NCI-H526 treated with DMSO at 0.1 percent for 48 hours (cell line): ENCODE results near the gene C11orf21.
"Not testable (repeated sequence)": the region's sequence is repeated elsewhere in the genome, so short reads cannot be mapped to it uniquely, and the experiment has no call there.

Experiments
- DNase-seq: peaks from one replicate; lab custom pipeline; 2025; lab: John Stamatoyannopoulos, UW

The C11orf21 gene

DNA sequence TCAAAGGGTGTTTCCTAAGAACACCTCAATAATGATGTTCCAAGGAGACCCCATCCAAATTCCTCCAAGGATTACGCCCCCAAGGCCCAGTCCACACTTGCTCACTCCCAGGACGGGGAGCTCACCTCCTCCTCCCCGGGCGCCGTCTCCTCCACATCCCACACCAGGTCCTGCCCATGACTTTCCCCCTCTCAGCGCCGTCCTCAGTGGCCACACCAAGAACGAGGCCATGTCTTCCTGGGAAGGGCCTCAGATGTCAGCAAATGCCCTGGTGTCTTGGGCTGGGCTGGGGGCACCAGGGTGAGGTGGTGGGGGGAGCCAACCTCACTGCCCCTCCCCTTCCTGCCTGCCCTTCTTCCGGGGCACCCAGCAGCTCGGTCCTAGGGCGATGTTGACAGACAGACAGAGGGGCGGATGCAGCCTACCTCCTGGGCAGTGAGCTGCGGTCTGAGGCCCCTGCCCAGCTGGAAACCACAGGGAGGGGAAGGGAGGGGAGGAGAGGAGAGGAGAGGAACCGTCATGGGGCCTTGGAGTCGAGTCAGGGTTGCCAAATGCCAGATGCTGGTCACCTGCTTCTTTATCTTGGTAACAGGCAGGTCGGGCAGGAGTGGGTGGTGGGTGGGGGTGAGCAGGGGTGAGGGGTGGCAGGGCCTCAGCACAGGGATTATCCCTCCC lies at the start of gene C11orf21, which contains the start of gene TSPAN32:
C11orf21 (minus strand) TSS at position 288 of the 675 bp plus-strand sequence; CDS start at position 178, 110 bp downstream.
TSPAN32 (plus strand) TSS at position 383 of the 675 bp plus-strand sequence; CDS start at position 520, 137 bp downstream.
- no peak for DNase-seq

DNA sequence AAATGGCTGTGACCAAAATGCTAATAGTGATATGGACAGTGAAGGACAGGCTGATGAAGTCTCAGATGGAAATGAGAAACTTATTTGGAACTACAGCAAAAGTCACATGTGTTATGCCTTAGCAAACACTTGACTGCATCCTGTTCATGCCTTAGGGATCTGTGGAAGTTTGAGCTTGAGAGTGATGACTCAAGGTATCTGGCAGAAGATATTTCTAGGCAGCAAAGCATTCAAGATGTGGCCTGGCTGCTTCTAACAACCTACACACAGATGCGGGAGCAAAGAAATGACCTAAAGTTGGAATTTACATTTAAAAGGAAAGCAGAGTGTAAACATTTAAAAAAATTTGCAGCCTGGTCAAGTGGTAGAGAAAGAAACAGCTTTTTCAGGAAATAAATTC lies 47.3 kb upstream of the C11orf21 start:
- DNase-seq: no peak

DNA sequence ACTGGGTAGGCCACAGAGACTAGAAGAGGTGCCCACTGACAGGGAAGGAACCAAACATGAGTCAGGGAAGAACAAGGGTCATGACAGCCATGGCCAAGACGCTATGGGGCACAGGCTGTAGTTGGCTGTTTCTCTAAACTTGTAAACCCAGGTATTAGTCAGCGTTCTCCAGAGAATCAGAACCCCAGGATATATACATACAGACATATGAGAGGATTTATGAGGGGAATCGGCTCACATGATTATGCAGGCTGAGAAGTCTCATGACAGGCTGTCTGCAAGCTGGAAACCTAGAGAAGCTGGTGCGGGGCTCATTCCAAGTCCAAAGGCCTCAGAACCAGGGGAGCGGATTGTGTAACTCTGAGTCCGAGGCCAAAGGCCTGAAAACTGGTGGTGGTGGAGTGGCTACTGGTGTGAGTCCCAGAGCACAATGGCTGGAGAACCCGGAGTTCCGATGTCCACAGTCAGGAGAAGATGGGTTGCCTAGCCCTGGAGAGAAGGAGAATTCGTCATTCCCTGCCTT lies 45.7 kb upstream of the C11orf21 start:
- no peak for DNase-seq

DNA sequence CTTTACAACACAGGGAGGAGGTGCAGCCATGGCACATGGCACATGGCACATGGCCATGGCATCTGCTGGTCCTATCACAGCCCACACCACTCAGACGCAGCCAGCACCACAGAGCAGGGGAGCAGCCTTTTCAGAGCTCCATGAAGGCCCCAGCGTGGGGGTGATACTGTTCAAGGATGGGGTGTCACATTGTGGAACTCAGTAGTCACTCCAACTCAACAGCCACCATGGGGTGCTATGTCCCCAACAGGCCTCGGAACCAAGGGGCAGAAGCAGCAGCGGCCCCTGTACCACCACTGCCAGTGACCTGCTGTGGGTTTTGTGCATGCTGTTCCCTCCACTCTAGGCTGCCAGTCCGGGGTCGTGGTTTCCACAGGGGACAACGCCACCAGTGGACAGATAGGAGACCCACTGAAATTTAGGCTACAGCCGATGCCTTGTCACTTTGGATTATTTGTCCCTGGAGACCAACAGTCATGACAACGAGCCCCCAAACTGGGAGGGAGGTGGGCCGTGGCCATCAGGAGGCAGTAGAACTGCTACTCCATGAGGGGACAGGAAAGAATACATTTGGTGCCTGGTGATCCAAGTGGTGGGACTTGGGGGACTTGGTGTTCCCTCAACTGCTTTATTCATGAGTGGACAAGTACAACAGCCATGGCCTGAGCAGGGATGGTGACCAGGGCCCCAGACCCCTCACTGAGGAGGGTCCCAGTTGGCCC lies 45.0 kb upstream of the C11orf21 start:
- no peak for DNase-seq

DNA sequence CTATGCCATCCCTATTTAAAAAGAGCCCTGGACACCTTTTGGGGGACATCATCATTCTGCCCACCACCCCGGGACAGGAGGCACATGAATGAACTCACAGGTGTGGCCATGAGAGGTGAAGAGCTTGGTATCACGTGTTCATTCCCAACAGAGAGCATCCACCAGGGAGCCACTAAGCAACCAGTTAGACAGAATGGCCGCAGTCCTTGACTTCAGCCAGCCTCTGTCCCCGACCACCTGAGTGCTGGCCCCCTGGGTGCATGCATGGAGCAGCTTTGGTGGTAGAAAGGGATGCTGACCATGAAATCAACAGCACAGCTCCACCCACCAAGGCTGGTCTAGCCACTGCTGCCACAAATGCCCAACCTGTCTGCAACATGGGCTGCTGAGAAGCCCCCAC lies 44.3 kb upstream of the C11orf21 start:
- DNase-seq: no peak

DNA sequence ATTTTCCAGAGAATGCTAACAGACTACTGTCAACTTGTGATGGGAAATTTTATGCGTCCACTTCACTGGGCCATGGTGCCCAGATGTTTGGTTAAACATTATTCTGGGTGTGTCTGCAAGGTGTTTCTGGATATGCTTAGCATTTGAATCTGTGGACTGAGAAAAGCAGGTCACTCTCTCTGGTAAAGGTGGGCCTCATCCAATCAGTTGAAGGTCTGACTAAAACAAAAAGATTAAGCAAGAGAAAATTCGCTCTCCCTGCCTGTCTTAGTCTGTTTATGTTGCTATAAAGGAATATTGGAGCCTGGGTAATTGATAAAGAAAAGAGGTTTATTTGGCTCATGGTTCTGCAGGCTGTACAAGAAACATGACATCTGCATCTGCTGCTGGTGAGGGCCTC lies 43.3 kb upstream of the C11orf21 start:
- DNase-seq: no peak

DNA sequence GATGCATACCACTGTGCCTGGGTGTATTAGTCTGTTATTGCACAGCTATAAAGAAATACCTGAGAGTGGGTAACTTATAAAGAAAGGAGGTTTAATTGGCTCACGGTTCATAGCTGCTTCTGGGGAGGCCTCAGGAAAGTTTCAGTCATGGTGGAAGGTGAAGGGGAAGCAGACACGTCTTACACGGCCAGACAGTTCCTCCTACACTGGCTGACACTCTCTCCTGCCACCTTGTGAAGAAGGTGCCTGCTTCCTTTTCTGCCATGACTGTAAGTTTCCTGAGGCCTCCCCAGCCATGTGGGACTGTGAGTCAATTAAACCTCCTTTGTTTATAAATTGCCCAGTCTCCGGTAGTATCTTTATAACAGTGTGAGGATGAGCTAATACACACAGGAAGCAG lies 41.8 kb upstream of the C11orf21 start:
- no peak for DNase-seq

DNA sequence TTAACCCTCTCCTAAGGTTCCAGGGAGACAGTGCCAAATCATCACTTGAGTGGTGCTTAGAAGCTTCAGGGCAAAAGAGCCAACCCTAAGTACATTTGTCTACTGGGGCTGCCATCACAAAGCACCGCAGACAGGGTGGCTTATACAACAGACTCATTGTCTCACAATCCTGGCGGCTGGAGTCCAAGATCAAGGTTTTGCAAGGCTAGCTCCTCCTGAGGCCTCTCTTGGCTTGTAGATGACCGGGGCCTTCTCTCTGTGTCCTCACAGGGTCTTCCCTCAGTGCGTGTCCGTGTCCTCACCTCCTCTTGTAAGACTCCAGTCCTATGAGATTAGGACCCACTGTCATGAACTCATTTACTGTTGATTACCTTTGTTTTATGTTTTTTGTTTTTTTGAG lies 41.3 kb upstream of the C11orf21 start:
- no peak for DNase-seq

DNA sequence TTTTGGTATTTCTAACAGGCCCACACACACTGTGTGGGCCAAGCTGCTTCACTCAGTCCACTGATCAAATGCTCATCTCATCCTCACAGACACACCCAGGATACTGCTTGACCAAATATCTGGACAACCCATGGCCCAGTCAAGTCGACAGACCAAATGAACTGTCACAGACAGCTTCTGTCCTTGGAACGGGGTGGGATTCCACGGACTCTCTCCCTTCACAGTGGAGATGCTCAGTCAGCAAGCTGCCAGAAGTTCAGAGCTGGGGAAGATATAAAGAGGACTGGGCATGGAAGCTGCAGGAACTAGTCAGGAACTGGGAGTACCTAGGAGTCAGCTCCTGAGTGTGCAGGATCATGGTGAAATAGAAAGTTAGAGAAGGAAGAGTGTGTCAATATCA lies 40.8 kb upstream of the C11orf21 start:
- no peak for DNase-seq

DNA sequence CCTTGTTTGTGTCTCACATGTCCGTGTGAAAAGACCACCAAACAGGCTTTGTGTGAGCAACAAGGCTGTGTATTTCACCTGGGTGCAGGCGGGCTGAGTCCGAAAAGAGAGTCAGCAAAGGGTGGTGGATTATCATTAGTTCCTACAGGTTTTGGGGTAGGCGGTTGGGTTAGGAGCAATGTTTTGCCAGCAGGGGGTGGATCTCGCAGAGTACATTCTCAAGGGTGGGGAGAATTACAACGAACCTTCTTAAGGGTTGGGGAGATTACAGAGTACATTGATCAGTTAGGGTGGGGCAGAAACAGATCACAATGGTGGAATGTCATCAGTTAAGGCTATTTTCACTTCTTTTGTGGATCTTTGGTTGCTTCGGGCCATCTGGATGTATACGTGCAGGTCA lies 37.0 kb upstream of the C11orf21 start:
- DNase-seq: not testable (repeated sequence)

DNA sequence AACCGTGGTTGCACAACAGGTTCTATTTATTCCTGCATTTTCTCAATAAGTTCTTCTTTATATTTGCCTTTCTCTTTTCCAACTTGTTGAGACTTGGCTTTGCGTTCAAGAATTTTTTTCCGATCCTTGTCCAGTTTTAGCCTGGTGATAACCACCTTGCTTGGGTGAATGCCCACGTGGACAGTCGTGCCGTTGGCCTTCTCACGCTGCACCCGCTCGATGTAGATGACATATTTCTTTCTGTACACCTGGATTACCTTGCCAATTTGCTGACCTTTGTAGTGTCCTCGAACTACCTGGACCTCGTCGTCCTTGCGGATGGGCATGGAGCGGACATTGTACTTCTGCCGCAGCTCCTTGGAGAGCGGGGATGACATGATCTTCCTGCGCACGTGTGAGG lies 33.6 kb upstream of the C11orf21 start:
- DNase-seq: not testable (repeated sequence)

DNA sequence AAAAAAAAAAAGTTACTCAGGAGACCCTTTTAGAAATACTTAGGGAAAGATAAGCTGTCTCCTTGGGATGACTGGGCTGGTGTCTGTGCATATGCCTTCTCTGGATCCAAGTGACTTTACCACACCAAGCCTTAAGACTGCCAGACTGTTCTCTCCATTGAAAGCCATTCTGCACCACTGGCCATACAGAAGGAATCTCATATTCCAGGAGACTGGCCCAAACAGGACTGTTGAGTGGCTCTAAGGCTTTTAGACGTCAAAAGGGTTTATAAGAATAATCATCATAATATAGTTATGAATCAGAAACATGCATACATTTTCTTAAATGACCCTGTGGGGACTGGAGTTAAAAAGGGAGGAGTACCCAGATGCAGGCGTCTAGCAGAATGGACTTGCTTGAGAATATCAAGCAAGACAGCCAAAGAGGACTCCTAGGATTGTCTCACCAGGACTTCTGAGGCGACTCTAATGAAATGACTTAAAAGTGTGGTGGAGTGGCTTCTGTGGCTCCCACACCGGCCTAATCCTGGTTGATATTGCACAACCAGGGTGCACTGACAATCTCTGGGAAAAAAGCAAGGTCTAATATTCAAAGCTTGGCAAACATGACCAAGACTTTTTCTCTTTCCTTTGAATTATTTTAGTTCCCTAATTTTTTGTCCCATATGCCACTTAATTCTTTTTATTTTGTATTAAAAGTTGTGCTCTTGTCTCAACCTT lies 31.9 kb upstream of the C11orf21 start:
- not testable (repeated sequence) for DNase-seq

DNA sequence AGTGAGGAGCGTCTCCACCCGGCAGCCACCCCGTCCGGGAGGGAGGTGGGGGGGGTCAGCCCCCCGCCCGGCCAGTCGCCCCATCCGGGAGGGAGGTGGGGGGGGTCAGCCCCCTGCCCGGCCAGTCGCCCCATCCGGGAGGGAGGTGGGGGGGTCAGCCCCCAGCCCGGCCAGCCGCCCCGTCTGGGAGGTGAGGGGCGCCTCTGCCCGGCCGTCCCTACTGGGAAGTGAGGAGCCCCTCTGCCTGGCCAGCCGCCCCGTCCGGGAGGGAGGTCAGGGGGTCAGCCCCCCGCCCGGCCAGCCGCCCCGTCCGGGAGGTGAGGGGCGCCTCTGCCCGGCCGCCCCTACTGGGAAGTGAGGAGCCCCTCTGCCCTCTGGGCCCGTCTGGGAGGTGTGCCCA lies 30.9 kb upstream of the C11orf21 start:
- not testable (repeated sequence) for DNase-seq

DNA sequence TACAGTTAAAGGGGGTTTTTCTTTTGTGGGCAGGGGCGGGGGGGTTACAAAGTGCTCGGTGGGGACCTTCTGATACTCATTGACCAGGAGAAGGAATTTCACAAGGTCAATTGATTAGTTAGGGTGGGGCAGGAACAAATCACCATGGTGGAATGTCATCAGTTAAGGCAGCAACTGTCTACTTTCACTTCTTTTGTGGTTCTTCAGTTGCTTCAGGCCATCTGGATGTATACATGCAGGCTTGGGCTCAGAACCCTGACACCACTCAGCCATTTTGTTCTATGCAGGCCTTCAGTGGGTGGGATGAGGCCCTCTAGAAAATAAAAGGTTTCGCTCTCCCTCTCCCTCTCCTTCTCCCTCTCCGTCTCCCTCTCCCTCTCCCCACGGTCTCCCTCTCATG lies 29.7 kb upstream of the C11orf21 start:
- DNase-seq: no peak

DNA sequence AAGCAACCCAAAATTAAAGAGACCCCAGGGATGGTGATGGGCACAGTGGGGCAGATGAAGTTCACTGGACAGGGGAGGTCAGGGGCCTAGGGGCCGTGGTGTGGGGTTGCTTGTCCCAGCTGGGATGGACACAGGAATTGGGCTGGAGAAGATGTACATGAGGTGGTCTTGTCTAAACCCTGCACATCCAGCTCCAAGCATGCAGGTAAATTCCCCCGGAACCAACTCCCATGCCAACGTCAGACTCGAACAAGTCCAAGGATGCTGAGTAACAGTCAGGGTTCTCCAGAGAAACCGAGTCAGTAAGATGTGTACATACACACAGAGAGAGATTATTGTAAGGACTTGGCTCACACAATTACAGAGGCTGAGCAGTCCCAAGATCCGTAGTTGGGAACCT lies 29.0 kb upstream of the C11orf21 start:
- DNase-seq: no peak

DNA sequence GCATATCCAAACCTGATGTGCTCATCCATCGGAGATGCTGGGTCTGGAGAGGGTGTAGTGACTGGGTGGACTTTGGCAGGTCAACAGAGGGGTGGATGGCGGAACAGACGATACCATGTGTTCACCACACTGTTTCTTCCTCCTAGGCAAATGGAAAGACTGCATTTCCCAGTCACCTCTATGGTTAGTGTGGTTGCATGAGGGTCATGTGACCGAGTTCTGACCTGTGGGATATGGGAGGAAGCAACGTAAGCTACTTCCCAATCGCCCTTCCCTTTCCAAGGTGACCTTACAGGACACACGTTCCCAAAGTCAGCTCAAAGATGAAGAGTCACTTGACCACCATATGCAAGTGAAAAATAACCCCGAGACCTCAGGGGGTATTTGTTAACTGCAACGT lies 27.8 kb upstream of the C11orf21 start:
- no peak for DNase-seq

DNA sequence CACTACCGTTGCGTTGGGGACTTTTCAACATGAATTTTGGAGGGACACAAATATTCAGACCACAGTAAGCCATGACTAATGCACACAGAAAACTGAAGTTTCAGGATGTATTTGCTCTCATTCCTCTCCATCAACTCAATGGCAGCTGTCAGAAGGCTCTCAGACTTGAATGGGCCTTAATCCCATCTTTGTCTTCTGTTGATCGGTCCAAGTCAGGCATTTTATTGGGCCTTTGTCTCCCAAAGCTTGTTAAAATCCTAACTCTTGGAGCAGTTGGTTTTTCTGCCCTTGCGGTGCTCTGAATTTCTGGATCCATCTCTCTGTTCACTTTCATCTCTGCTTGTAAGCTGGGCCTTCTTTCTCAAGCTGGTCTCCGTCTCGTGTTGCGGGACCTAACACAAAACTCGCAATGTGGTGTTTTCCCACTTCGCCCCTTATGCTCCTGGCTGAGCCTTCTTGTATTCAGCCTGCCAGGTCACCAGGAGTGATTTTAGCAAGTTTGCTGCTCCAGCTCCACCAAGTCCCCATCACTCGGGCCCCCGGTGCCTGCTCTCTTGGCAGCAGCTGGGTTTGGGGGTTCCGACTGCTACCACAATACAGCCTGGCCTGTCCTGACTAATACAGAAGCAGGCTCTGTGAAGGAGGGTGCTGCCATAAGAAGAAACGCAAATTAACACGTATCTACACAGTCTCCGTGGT lies 27.1 kb upstream of the C11orf21 start:
- DNase-seq: no peak

DNA sequence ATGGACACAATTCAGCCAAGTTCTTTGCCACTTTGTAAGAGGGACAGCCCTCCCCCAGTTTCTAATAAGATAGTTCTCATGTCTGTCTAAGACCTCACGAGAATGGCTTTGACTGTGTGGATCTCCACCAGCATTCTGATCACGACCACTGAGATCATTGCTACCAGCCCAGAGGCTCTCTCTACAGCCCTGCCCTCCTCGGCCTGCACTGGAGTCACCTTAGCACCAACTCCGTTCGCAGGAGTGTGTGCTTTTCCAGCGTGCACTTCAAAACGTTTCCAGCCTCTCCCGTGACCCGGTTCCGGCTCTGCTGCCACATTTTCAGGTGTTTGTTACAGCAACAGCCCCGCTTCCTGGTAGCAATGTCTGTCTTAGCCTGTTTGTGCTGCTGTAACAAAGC lies 26.3 kb upstream of the C11orf21 start:
- no peak for DNase-seq

DNA sequence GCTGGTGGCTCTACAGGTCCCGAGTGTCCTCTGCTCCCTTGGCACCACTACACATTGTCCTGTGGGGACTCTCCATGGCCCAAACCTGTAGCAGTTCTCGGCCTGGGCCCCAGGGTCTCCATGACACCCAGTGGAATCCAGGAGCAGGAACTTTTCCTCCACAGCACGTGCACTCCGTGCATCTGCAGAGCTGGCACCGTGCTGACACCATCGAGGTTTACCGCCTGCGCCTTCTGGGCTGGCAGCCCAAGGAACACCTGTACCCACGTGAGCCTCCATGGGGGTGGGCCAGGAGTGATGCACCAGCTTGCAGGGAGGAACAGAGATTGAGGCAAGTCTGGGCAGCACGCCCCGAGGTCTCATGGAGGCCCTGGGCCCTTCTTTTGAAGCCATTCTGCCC lies 25.3 kb upstream of the C11orf21 start:
- no peak for DNase-seq

DNA sequence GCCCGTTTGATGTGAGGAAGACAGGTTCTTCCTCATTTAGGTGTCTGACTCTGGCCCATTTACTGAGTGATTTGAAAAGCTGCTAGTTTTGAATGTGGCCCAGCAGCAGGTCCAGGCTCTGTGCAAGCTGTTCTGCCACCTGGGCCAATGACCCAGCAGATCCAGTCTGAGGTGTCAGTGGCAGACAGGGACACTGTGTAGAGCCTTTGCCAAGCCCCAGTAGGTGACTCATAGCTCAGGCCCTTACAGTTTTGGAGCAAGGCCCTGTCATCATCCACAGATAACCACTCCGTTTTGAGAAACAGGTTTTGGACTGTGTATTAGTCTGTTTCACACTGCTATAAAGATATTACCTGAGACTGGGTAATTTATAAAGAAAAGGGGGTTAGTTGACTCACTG lies 24.0 kb upstream of the C11orf21 start:
- no peak for DNase-seq

DNA sequence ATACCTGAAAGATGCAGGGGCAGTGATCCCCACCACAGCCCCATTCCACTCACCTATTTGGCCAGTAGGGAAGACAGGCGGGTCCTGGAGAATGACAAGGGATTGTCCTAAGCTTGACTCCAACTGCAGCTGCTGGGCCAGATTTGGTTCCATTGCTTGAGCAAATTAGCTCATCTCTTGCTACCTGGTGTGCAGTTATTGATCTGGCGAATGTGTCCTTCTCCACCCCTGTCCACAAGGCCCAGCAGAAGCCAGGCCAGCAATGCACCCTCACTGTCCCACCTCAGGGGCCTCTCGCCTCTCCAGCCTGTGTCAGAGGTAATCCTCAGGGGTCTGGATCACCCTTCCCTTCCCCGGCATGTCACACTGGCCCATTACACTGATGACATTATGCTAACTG lies 23.4 kb upstream of the C11orf21 start:
- DNase-seq: no peak

DNA sequence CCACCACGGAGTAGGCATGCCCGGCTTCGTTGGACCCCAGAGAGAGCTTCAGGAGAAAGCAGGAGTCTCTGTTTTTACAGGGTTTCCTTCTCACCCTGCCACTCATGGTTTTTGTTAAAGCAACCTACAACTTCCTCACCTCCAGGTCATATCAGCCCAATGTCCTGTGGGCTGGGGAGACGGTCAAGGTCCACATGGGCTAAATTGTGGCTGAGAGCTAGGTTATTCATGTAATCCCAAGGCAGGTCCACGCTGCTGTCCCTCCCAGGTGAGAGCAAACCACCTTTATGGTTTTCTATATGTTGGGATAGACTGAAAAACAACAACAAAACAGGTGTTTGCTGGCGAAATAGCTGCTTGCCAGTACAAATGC lies 19.6 kb upstream of the C11orf21 start:
- no peak for DNase-seq
